K562 (cell line): Measurements from ENCODE around the gene CEP20. TPM values are rescaled to one million over a fixed set of nuclear protein-coding genes. Genes with fewer than 3 reads are reported as not detected.

Experiments used
- ATAC-seq: fragments of 200-7000 bp; cut with Tn5 transposase; 3 replicates; pipeline ENCODE4 v1.9.1; 2020; ENCODE audit warnings: moderate library complexity
- BruUV-seq: library from RNA; stranded (reverse); fragments of 400-500 nt; replicated peaks from 2 replicates; lab custom pipeline; 2021; lab: Mats Ljungman, UMichigan
- CTCF ChIA-PET: fragments of 300-600 bp; formaldehyde crosslinking; extraction: SDS; loops from one replicate; lab custom pipeline; 2021; ENCODE audit warnings: low intra/inter-chr PET ratio; lab: Yijun Ruan, JAX
- POLR2A ChIA-PET: fragments of 300-600, 350-650 bp; sonication (Branson Sonifier 250); formaldehyde crosslinking; extraction: SDS; loops from one replicate; lab custom pipeline; 2021; ENCODE audit warnings: antibody characterized with exemption, inconsistent platforms; lab: Yijun Ruan, JAX
- DNase-seq, 4 experiments: peaks; one replicate each; pipeline versions ENCODE4 v3.0.0 to v3.0.0-alpha.2; 2011 to 2018; ENCODE audit warnings: low spot score in 3 of 4, mixed read lengths in 3 of 4; ENCODE audit errors: extremely low read depth in 1 of 4
- FAIRE-seq: peaks from 2 replicates; lab custom pipeline; 2011; peaks lifted over from hg19 to GRCh38; lab: Jason Lieb, UNC
- H2AFZ ChIP-seq: 2 replicates; pipeline ENCODE4 v1.6.0; 2011; ENCODE audit warnings: low read depth, low read length, control low read depth, inconsistent platforms
- H3K27ac ChIP-seq: fragments of 200-600 bp; 3 replicates; pipeline ENCODE4 v1.8.0; 2011; ENCODE audit warnings: low read depth, mild to moderate bottlenecking, control low read depth, inconsistent platforms, low read length, moderate library complexity, mixed read lengths; ENCODE audit errors: extremely low read depth
- H3K27me3 ChIP-seq, 2 experiments: fragments of 300-600 bp in 1 of 2; 2 replicates in 1 of 2; 3 replicates in 1 of 2; pipeline versions ENCODE4 v1.6.0 to v1.8.0; 2011; ENCODE audit warnings: inconsistent platforms in 2 of 2, low read length in 2 of 2, mild to moderate bottlenecking in 1 of 2, mixed read lengths in 1 of 2, moderate library complexity in 1 of 2; ENCODE audit not compliant: control insufficient read depth in 2 of 2, insufficient read depth in 2 of 2
- H3K36me3 ChIP-seq: fragments of 300-600 bp; 3 replicates; pipeline ENCODE4 v1.8.0; 2011; ENCODE audit warnings: mild to moderate bottlenecking, low read length, inconsistent platforms; ENCODE audit not compliant: control insufficient read depth, insufficient read depth
- H3K4me1 ChIP-seq, 2 experiments: fragments of 200-600 bp in 1 of 2; replicated peaks in 1 of 2; 2 replicates in 1 of 2; 3 replicates in 1 of 2; pipeline versions ENCODE4 v1.5.1 to v1.8.0; 2011; ENCODE audit warnings: inconsistent platforms in 2 of 2, low read length in 2 of 2, mild to moderate bottlenecking in 1 of 2, mixed read lengths in 1 of 2, moderate library complexity in 1 of 2; ENCODE audit not compliant: control insufficient read depth in 2 of 2, insufficient read depth in 2 of 2
- H3K4me2 ChIP-seq: 2 replicates; pipeline ENCODE4 v1.6.1; 2011; ENCODE audit warnings: low read length, control low read depth, inconsistent platforms, mixed read lengths; ENCODE audit not compliant: insufficient read depth
- H3K4me3 ChIP-seq: fragments of 200-600 bp; sonication (generic), shearing (Covaris generic); 2 replicates; pipeline ENCODE4 v1.5.1; 2016; ENCODE audit warnings: control low read depth, inconsistent platforms
- H3K79me2 ChIP-seq: fragments of 200-600 bp; 3 replicates; pipeline ENCODE4 v1.8.0; 2011; ENCODE audit warnings: low read length, inconsistent platforms; ENCODE audit not compliant: control insufficient read depth, insufficient read depth
- H3K9ac ChIP-seq, 2 experiments: 2 replicates each; pipeline versions ENCODE4 v1.6.0 to v1.6.1; 2011; ENCODE audit warnings: low read depth in 2 of 2, low read length in 2 of 2, control low read depth in 1 of 2, inconsistent platforms in 1 of 2, mild to moderate bottlenecking in 1 of 2, mixed read lengths in 1 of 2; ENCODE audit not compliant: insufficient read depth in 1 of 2
- H3K9me1 ChIP-seq: one replicate; pipeline ENCODE4 v1.6.0; 2011; ENCODE audit warnings: inconsistent platforms, mild to moderate bottlenecking, low read length, moderate library complexity; ENCODE audit not compliant: control insufficient read depth, insufficient read depth
- H3K9me3 ChIP-seq: replicated peaks from 2 replicates; pipeline ENCODE4 v1.5.1; 2011; ENCODE audit warnings: low read depth, low read length, inconsistent platforms; ENCODE audit not compliant: control insufficient read depth, insufficient read depth
- H4K20me1 ChIP-seq: replicated peaks from 2 replicates; pipeline ENCODE4 v1.6.1; 2011; ENCODE audit warnings: low read length, inconsistent platforms, mixed read lengths; ENCODE audit not compliant: control insufficient read depth, insufficient read depth
- CHD7 ChIP-seq: fragments of 200-600 bp; sonication (generic); IDR thresholded peaks from one replicate; pipeline ENCODE4 v1.6.1; 2012; ENCODE audit warnings: mild to moderate bottlenecking, low read depth, low read length, inconsistent platforms
- MAFG ChIP-seq: fragments of 450-650 bp; conservative IDR thresholded peaks from 2 replicates; pipeline ENCODE4 v1.6.1; 2016; ENCODE audit warnings: missing genetic modification characterization, missing compliant biosample characterization
- RBM22 ChIP-seq: fragments of 200-400 bp; formaldehyde crosslinking; IDR thresholded peaks from 2 replicates; pipeline ENCODE4 v1.6.1; 2018; ENCODE audit warnings: low read length, low read depth; ENCODE audit not compliant: poor library complexity, severe bottlenecking
- RFX1 ChIP-seq: fragments of 450-650 bp; IDR thresholded peaks from 2 replicates; pipeline ENCODE4 v1.6.1; 2016; ENCODE audit warnings: mild to moderate bottlenecking, moderate library complexity
- ZFP36 ChIP-seq: fragments of 150-350 bp; IDR thresholded peaks from 2 replicates; pipeline ENCODE4 v1.6.1; 2018; ENCODE audit warnings: low read length, low read depth; ENCODE audit not compliant: partially characterized antibody
- ZNF639 ChIP-seq, 2 experiments: fragments of 200-800 bp in 1 of 2; sonication (Bioruptor generic) in 1 of 2; sonication (generic) in 1 of 2; formaldehyde crosslinking in 1 of 2; IDR thresholded peaks in 1 of 2; conservative IDR thresholded peaks in 1 of 2; 2 replicates each; pipeline versions ENCODE4 v1.5.0 to v1.6.1; 2016 to 2020; ENCODE audit warnings: missing compliant biosample characterization in 1 of 2, missing genetic modification characterization in 1 of 2, missing genetic modification reagents in 1 of 2
- WGBS: fragments of 100-300 bp; shearing (Covaris generic); methylation state at CpG from one replicate; pipeline ENCODE4 v1.1.6; 2016; ENCODE audit warnings: low coverage, mixed read lengths; ENCODE audit not compliant: insufficient coverage; ENCODE audit errors: missing lambda C conversion rate; 5-methylcytosine and 5-hydroxymethylcytosine counted together
- in situ Hi-C: fragments of 300-500 bp; cut with MboI; formaldehyde crosslinking; loops from 4 replicates; pipeline ENCODE4 v1.15.0; 2018; ENCODE audit warnings: inconsistent platforms, mixed read lengths
- intact Hi-C: fragments of 100-400 bp; cut with micrococcal nuclease; formaldehyde crosslinking; loops from 2 replicates; pipeline ENCODE4 v1.14.2; 2022
- polyA plus RNA-seq, 8 experiments: library from polyadenylated mRNA; depleted of rRNA in 4 of 8; stranded (reverse) in 5 of 8; unstranded in 3 of 8; fragments of >200 nt; fragmentation: Nextera tagmentation in 2 of 8; fragmentation: Illumina TruSeq in 1 of 8; extraction: Ambion mirVana in 2 of 8; extraction: Trizol in 1 of 8; gene quantifications; 2 replicates each; pipeline versions ENCODE4 v1.2.1 to v1.2.3, GENCODE V29; 2011 to 2014; ENCODE audit warnings: inconsistent platforms in 1 of 8, missing spikeins in 1 of 8
- total RNA-seq, 7 experiments: library from RNA; depleted of rRNA in 6 of 7; stranded (reverse); fragments of >200 nt in 6 of 7; fragmentation: Illumina TruSeq in 2 of 7; extraction: Trizol in 2 of 7; gene quantifications; 2 replicates each; pipeline versions ENCODE4 v1.2.1 to v1.2.3, GENCODE V29; 2011 to 2021; ENCODE audit warnings: low replicate concordance in 1 of 7

Gene CEP20
- total and polyA plus RNA-seq, 9 of the 15 experiments (the other 6 are each of a cell fraction or from before 2014, with no cell fraction given): 41.3 to 150 (median 104) TPM

GRCh38 chr16:15915555-15916081 lies 27.2 kb upstream of the CEP20 start (continued):
- TF ChIP-seq ZNF639 (CRISPR knock-in tag; conservative IDR thresholded peaks at IDR 0.05 in 1 of 2, IDR thresholded peaks at IDR 0.05 in 1 of 2): no peak
- TF ChIP-seq, all 486 proteins: peak for 0

- in situ Hi-C loops: no loop called here
- ChIA-PET CTCF (interaction anchor here (0.6 kb wide), 1 partner anchor 29 kb away, joined by 3 read pairs; no protein-coding TSS in a partner anchor), POLR2A (no interaction called here)
- Histone ChIP-seq H3K9me1 (no peaks in the 10 kb centered on the region), H4K20me1 (no peaks in the 10 kb centered on the region), H3K36me3 (no peaks in the 10 kb centered on the region), H3K4me2 (no peak overlapping the region), H2AFZ (peak overlapping the region; percentile 49), H3K9ac (no peak overlapping the region; a peak in 1 of 4 replicates), H3K79me2 (no peaks in the 10 kb centered on the region), H3K4me1 (no peaks in the 10 kb centered on the region; a peak in 1 of 5 replicates), H3K27ac (no peak overlapping the region), H3K9me3 (no peaks in the 10 kb centered on the region), H3K27me3 (no peaks in the 10 kb centered on the region), H3K4me3 (no peak overlapping the region)
- WGBS: 46% methylated on average over 7 of the region's 7 CpGs
- ATAC-seq (no peak), DNase-seq (no peak), FAIRE-seq (no peak)
- intact Hi-C loops: no loop called here
- BruUV-seq: no TSS peak
- TF ChIP-seq ZFP36 (no peak), RFX1 (peak; percentile 61), CHD7 (no peak), MAFG (tag) (no peak), RBM22 (no peak)
Observed at GRCh38 chr16:15913046-15913698, 24.8 kb upstream of the CEP20 start.
